ENCODE results near the gene NHLRC3. TPM values are rescaled to one million over a fixed set of nuclear protein-coding genes. Genes with fewer than 3 reads are reported as not detected.

NHLRC3 gene
- total and polyA plus RNA-seq, 9 of the 15 experiments (the other 6 are each of a cell fraction or from before 2014, with no cell fraction given): 5.5 to 15.3 (median 9.0) TPM

DNA sequence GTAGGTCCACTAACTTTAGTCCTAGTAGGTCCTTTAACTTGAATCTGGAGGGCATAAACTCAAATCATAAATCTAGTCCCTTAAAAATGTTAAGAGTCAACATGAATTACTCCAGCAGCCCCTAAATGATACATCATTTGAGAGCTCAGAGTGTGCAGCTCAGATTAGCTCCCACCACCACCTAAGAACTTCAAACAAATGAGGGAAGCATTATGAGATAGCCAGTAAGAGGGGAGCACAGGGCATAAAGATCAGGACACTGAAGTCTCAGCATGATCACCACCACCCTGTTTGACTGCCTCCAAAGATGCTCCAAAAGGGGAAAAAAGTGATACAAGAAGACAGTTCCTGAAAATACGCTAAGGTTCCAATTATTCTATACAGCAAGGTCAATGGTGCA lies 6.1 kb upstream of the NHLRC3 start:
- no peak overlapping the region for H3K4me2 ChIP-seq (ENCODE audit: insufficient read depth, low read length)
- in situ Hi-C loops (cut with MboI): no loop called here

More for the DNA sequence above, 6.1 kb upstream of the NHLRC3 start:
- Histone ChIP-seq H3K4me1 (replicated peaks in 1 of 2; ENCODE audit: control insufficient read depth in 2 of 2, insufficient read depth in 2 of 2, low read length in 2 of 2) (peaks cover 0 to 4% of the 10 kb centered on the region in 2 experiments; a peak in 2 of 5 replicates), H4K20me1 (replicated peaks; ENCODE audit: control insufficient read depth, insufficient read depth, low read length) (peaks cover 9% of the 10 kb centered on the region; the same call in 1 of the 2 replicates), H3K9me1 (ENCODE audit: control insufficient read depth, insufficient read depth, low read length) (no peaks in the 10 kb centered on the region), H3K27me3 (ENCODE audit: control insufficient read depth in 2 of 2, insufficient read depth in 2 of 2, low read length in 2 of 2) (no peaks in the 10 kb centered on the region), H3K36me3 (ENCODE audit: control insufficient read depth, insufficient read depth, low read length) (peaks cover 40% of the 10 kb centered on the region), H3K4me3 (no peak overlapping the region), H3K9me3 (replicated peaks; ENCODE audit: control insufficient read depth, insufficient read depth, low read depth, low read length) (no peaks in the 10 kb centered on the region), H3K79me2 (ENCODE audit: control insufficient read depth, insufficient read depth, low read length) (peaks cover 62% of the 10 kb centered on the region), H2AFZ (ENCODE audit: low read depth, low read length) (no peak overlapping the region), H3K27ac (ENCODE audit: extremely low read depth, low read depth, low read length) (no peak overlapping the region), H3K9ac (ENCODE audit: insufficient read depth in 1 of 2, low read depth in 2 of 2, low read length in 2 of 2) (no peak overlapping the region)
- BruUV-seq (replicated peaks): no TSS peak
- intact Hi-C loops (cut with micrococcal nuclease): no loop called here
- ATAC-seq: no peak
- POLR2A ChIA-PET: interaction anchor here (1.3 kb wide), 1 partner anchor 17 kb away, joined by 5 read pairs; no protein-coding TSS in a partner anchor
- CTCF ChIA-PET (ENCODE audit: low intra/inter-chr PET ratio): no interaction called here
- WGBS (ENCODE audit: insufficient coverage, low coverage, missing lambda C conversion rate): 100% methylated on average over 1 of the region's 1 CpG
- TF ChIP-seq MXI1 (IDR thresholded peaks at IDR 0.05; ENCODE audit: low read depth, low read length) (no peak), EZH2 (IDR thresholded peaks at IDR 0.05; ENCODE audit: borderline replicate concordance, low read depth, low read length) (no peak), ZNF395 (CRISPR knock-in tag; IDR thresholded peaks at IDR 0.05) (no peak)
- TF ChIP-seq, protein P1, sequence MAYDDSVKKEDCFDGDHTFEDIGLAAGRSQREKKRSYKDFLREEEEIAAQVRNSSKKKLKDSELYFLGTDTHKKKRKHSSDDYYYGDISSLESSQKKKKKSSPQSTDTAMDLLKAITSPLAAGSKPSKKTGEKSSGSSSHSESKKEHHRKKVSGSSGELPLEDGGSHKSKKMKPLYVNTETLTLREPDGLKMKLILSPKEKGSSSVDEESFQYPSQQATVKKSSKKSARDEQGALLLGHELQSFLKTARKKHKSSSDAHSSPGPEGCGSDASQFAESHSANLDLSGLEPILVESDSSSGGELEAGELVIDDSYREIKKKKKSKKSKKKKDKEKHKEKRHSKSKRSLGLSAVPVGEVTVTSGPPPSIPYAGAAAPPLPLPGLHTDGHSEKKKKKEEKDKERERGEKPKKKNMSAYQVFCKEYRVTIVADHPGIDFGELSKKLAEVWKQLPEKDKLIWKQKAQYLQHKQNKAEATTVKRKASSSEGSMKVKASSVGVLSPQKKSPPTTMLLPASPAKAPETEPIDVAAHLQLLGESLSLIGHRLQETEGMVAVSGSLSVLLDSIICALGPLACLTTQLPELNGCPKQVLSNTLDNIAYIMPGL (CRISPR knock-in tag; IDR thresholded peaks at IDR 0.05): no peak
- FAIRE-seq: no peak
- DNase-seq (ENCODE audit: extremely low read depth in 1 of 4, low spot score in 3 of 4): no peak
